SU-DHL-6 (cell line): ENCODE data around the gene IMMP1L.

Experiments
- H2AFZ ChIP-seq: fragments of 200-600 bp; sonication (generic); 2 replicates; pipeline ENCODE4 v1.6.1; 2014; ENCODE audit warnings: low read depth, mild to moderate bottlenecking, moderate library complexity, mixed read lengths, antibody characterized with exemption, low read length; ENCODE audit not compliant: severe bottlenecking
- H3F3A ChIP-seq: fragments of 200-600 bp; shearing (Covaris generic); 2 replicates; pipeline ENCODE4 v1.6.0; 2016; ENCODE audit warnings: antibody characterized with exemption, mild to moderate bottlenecking; ENCODE audit not compliant: insufficient read depth
- H3K27ac ChIP-seq: fragments of 200-600 bp; sonication (generic); 2 replicates; pipeline ENCODE4 v1.5.1; 2016; ENCODE audit warnings: low read depth, mild to moderate bottlenecking, low read length, moderate library complexity, mixed read lengths
- H3K27me3 ChIP-seq: fragments of 200-600 bp; sonication (generic), shearing (Covaris generic); 2 replicates; pipeline ENCODE4 v1.6.0; 2014; ENCODE audit warnings: mild to moderate bottlenecking, low read length
- H3K36me3 ChIP-seq: fragments of 200-600 bp; sonication (generic); 2 replicates; pipeline ENCODE4 v1.6.1; 2014; ENCODE audit warnings: mild to moderate bottlenecking, low read length, mixed read lengths
- H3K4me2 ChIP-seq: fragments of 300-600, 200-600 bp; shearing (Covaris generic), sonication (generic); 2 replicates; pipeline ENCODE4 v1.6.0; 2014; ENCODE audit warnings: low read length, low read depth, mild to moderate bottlenecking; ENCODE audit not compliant: poor library complexity, severe bottlenecking
- H3K4me3 ChIP-seq: fragments of 200-600 bp; sonication (generic); 2 replicates; pipeline ENCODE4 v1.5.1; 2014; ENCODE audit warnings: antibody characterized with exemption, low read length, mild to moderate bottlenecking, mixed read lengths; ENCODE audit not compliant: insufficient read depth, poor library complexity, severe bottlenecking
- H3K79me2 ChIP-seq: fragments of 200-600 bp; sonication (generic); 2 replicates; pipeline ENCODE4 v1.6.1; 2014; ENCODE audit warnings: mild to moderate bottlenecking, low read length, moderate library complexity; ENCODE audit not compliant: insufficient read depth
- H3K9ac ChIP-seq: fragments of 200-600 bp; sonication (generic); 2 replicates; pipeline ENCODE4 v1.7.0; 2014; ENCODE audit warnings: mild to moderate bottlenecking, low read length
- H3K9me2 ChIP-seq: fragments of 200-600 bp; sonication (generic); replicated peaks from 2 replicates; pipeline ENCODE4 v1.6.1; 2014; ENCODE audit warnings: low read length; ENCODE audit not compliant: insufficient read depth
- H3K9me3 ChIP-seq: fragments of 200-600 bp; sonication (generic); 2 replicates; pipeline ENCODE4 v1.6.1; 2014; ENCODE audit warnings: low read length, mixed read lengths; ENCODE audit not compliant: insufficient read depth
- H4K20me1 ChIP-seq: fragments of 200-600 bp; sonication (generic); 2 replicates; pipeline ENCODE4 v1.6.1; 2014; ENCODE audit warnings: low read depth, mild to moderate bottlenecking, antibody characterized with exemption, low read length, moderate library complexity, mixed read lengths
- EZH2phosphoT487 ChIP-seq: fragments of 200-600 bp; sonication (generic), shearing (Covaris generic); conservative IDR thresholded peaks from 2 replicates; pipeline ENCODE4 v1.6.1; 2018; ENCODE audit warnings: mild to moderate bottlenecking, antibody characterized with exemption, low read length, moderate library complexity, mixed read lengths
- TF ChIP-seq, protein P1 (sequence below): fragments of 200-600 bp; sonication (generic); IDR thresholded peaks from one replicate; pipeline ENCODE4 v1.5.1; 2017; ENCODE audit warnings: antibody characterized with exemption, mild to moderate bottlenecking, low read length, moderate library complexity; ENCODE audit not compliant: insufficient read depth, poor library complexity, severe bottlenecking

IMMP1L gene

GRCh38 chr11:31509429-31510345, at the start of gene IMMP1L, which contains the start of gene ELP4:
TSS of gene IMMP1L (minus strand) at chr11:31509622. CDS start at chr11:31463276, 46,346 bp downstream.
TSS of gene ELP4 (plus strand) at chr11:31509767. CDS start at chr11:31509785, 18 bp downstream.
- H3K36me3 ChIP-seq: peaks cover 2% of the 10 kb centered on the region; the same call in 1 of the 2 replicates
- no peaks in the 10 kb centered on the region for H3K9me2 ChIP-seq
- H3K79me2 ChIP-seq: peaks cover 71% of the 10 kb centered on the region
- no peaks in the 10 kb centered on the region for H3K9me3 ChIP-seq
- H3K4me3 ChIP-seq: peak within 1 kb of the TSS; percentile 99
- no peaks in the 10 kb centered on the region for H3K27me3 ChIP-seq
- peak within 1 kb of the TSS; percentile 99 for H2AFZ ChIP-seq
- no peak for TF ChIP-seq EZH2phosphoT487
- TF ChIP-seq, protein P1, sequence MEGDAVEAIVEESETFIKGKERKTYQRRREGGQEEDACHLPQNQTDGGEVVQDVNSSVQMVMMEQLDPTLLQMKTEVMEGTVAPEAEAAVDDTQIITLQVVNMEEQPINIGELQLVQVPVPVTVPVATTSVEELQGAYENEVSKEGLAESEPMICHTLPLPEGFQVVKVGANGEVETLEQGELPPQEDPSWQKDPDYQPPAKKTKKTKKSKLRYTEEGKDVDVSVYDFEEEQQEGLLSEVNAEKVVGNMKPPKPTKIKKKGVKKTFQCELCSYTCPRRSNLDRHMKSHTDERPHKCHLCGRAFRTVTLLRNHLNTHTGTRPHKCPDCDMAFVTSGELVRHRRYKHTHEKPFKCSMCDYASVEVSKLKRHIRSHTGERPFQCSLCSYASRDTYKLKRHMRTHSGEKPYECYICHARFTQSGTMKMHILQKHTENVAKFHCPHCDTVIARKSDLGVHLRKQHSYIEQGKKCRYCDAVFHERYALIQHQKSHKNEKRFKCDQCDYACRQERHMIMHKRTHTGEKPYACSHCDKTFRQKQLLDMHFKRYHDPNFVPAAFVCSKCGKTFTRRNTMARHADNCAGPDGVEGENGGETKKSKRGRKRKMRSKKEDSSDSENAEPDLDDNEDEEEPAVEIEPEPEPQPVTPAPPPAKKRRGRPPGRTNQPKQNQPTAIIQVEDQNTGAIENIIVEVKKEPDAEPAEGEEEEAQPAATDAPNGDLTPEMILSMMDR: no peak
- H3K9ac ChIP-seq: peak within 1 kb of the TSS; percentile 91
- H4K20me1 ChIP-seq: no peaks in the 10 kb centered on the region; the same call in 1 of the 2 replicates
- H3F3A ChIP-seq: no peaks in the 10 kb centered on the region
- peak within 1 kb of the TSS; percentile 50 for H3K27ac ChIP-seq
- H3K4me2 ChIP-seq: peak within 1 kb of the TSS; percentile 98

- Histone ChIP-seq H3K9me2 (no peaks in the 10 kb centered on the region), H3K27ac (no peak overlapping the region), H3K9ac (no peak overlapping the region), H4K20me1 (no peaks in the 10 kb centered on the region), H3F3A (no peaks in the 10 kb centered on the region), H3K9me3 (no peaks in the 10 kb centered on the region), H2AFZ (no peak overlapping the region), H3K4me3 (no peak overlapping the region), H3K4me2 (no peak overlapping the region), H3K36me3 (no peaks in the 10 kb centered on the region), H3K27me3 (no peaks in the 10 kb centered on the region), H3K79me2 (no peaks in the 10 kb centered on the region)
- TF ChIP-seq, protein P1: no peak
- no peak for TF ChIP-seq EZH2phosphoT487
These were observed 48.6 kb upstream of the IMMP1L start for GRCh38 chr11:31558001-31558400.

DNA sequence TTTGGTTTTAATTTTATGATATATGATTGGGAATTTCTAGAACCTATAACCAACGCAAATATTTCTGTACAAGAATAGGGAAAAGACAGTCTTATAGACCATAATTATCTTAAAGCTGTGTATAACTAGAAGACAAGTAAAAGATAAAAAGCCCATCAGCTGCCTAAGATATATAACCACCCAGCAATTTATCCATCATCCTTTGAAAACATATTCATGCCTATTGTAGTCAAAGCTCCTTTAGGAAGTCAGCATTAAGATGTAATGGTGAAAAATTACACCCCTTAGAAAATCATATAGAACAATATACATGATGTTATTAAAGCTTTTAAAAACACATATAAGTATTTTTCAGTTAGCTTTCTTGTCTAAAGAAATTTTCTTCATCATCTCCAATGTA, 46.5 kb upstream of the IMMP1L start:
- H3K4me2 ChIP-seq: no peak overlapping the region
- H3K4me3 ChIP-seq: no peak overlapping the region
- H3K27ac ChIP-seq: no peak overlapping the region
- H3K9me3 ChIP-seq: no peaks in the 10 kb centered on the region
- no peaks in the 10 kb centered on the region for H3F3A ChIP-seq
- no peaks in the 10 kb centered on the region for H3K36me3 ChIP-seq
- no peaks in the 10 kb centered on the region for H4K20me1 ChIP-seq
- TF ChIP-seq, protein P1: no peak
- TF ChIP-seq EZH2phosphoT487: no peak
- no peaks in the 10 kb centered on the region for H3K27me3 ChIP-seq
- H3K9ac ChIP-seq: no peak overlapping the region
- no peak overlapping the region for H2AFZ ChIP-seq
- no peaks in the 10 kb centered on the region for H3K79me2 ChIP-seq
- H3K9me2 ChIP-seq: no peaks in the 10 kb centered on the region
